Rectal smooth muscle tissue (tissue), 1 donor: Measurements from ENCODE around the gene TBXAS1.
"Not testable (repeated sequence)": the region's sequence is repeated elsewhere in the genome, so short reads cannot be mapped to it uniquely, and the experiment has no call there.

ENCODE experiments used
- H3K27ac ChIP-seq: one replicate; pipeline ENCODE4 v1.7.0; 2013; ENCODE audit warnings: low read depth, low read length, inconsistent platforms
- H3K27me3 ChIP-seq: one replicate; pipeline ENCODE4 v1.7.0; 2013; ENCODE audit warnings: low read length; ENCODE audit not compliant: control insufficient read depth, insufficient read depth
- H3K36me3 ChIP-seq: one replicate; pipeline ENCODE4 v1.7.0; 2013; ENCODE audit warnings: low read length; ENCODE audit not compliant: control insufficient read depth, insufficient read depth
- H3K4me1 ChIP-seq: one replicate; pipeline ENCODE4 v1.7.0; 2013; ENCODE audit warnings: low read length; ENCODE audit not compliant: control insufficient read depth, insufficient read depth
- H3K4me3 ChIP-seq: one replicate; pipeline ENCODE4 v1.7.0; 2013; ENCODE audit warnings: low read length
- H3K9ac ChIP-seq: one replicate; pipeline ENCODE4 v1.7.0; 2013; ENCODE audit warnings: low read length

The TBXAS1 gene

GRCh38 chr7:139899328-139899955 is 70.4 kb downstream of the TBXAS1 start:
- Histone ChIP-seq H3K4me3 (no peak overlapping the region), H3K9ac (no peak overlapping the region), H3K27me3 (no peaks in the 10 kb centered on the region), H3K4me1 (no peaks in the 10 kb centered on the region), H3K27ac (no peak overlapping the region), H3K36me3 (no peaks in the 10 kb centered on the region)

GRCh38 chr7:139900326-139900725 is 71.3 kb downstream of the TBXAS1 start:
- Histone ChIP-seq H3K4me3 (no peak overlapping the region), H3K4me1 (no peaks in the 10 kb centered on the region), H3K27ac (no peak overlapping the region), H3K9ac (no peak overlapping the region), H3K27me3 (no peaks in the 10 kb centered on the region), H3K36me3 (no peaks in the 10 kb centered on the region)

GRCh38 chr7:139901056-139901795 is 72.2 kb downstream of the TBXAS1 start:
- Histone ChIP-seq H3K4me1 (no peaks in the 10 kb centered on the region), H3K9ac (no peak overlapping the region), H3K4me3 (no peak overlapping the region), H3K27ac (no peak overlapping the region), H3K27me3 (no peaks in the 10 kb centered on the region), H3K36me3 (no peaks in the 10 kb centered on the region)

GRCh38 chr7:139901901-139902300 is 72.8 kb downstream of the TBXAS1 start:
- Histone ChIP-seq H3K27me3 (no peaks in the 10 kb centered on the region), H3K27ac (no peak overlapping the region), H3K36me3 (no peaks in the 10 kb centered on the region), H3K4me1 (no peaks in the 10 kb centered on the region), H3K4me3 (no peak overlapping the region), H3K9ac (no peak overlapping the region)

DNA sequence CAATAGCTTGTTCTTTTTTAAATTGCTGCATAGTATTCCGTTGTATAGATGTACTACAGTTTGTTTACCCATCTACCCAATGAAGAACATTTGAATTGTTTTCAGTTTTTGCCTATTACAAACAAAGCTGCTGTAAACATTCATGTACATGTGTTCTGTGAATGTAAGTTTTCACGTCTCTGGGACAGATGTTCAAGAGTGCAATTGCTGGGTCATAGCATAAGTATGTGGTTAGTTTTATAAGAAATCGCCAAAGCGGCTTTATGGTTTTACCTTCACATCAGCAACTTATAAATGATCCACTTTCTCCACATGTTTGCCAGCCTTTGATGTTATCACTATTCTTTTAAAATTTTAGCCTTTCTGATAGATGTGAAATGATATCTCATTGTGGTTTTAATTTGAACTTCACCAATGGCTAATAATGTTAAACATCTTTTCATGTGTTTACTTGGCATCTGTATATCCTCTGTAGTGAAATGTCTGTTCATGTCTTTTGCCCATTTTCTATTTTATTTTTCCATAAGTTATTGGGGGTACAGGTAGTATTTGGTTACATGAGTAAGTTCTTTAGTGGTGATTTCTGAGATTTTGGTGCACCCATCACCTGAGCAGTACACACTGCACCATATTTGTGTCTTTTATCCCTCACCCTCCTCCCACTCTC is 73.5 kb downstream of the TBXAS1 start:
- no peak overlapping the region for H3K9ac ChIP-seq
- no peaks in the 10 kb centered on the region for H3K4me1 ChIP-seq
- no peaks in the 10 kb centered on the region for H3K36me3 ChIP-seq
- H3K4me3 ChIP-seq: no peak overlapping the region
- H3K27ac ChIP-seq: no peak overlapping the region
- H3K27me3 ChIP-seq: no peaks in the 10 kb centered on the region

DNA sequence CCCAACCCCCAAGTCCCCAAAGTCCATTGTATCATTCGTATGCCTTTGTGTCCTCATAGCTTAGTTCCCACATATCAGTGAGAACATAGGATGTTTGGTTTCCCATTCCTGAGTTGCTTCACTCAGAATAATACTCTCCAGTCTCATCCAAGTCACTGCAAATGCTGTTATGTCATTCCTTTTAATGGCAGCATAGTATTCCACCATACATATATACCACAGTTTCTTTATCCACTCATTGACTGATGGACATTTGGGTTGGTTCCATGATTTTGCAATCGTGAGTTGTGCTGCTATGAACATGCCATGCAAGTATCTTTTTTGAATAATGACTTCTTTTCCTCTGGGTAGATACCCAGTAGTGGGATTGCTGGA is 74.0 kb downstream of the TBXAS1 start:
- H3K4me3 ChIP-seq, H3K27me3 ChIP-seq, H3K4me1 ChIP-seq, H3K36me3 ChIP-seq, H3K9ac ChIP-seq, H3K27ac ChIP-seq: not testable (repeated sequence)

- Histone ChIP-seq H3K4me1 (no peaks in the 10 kb centered on the region), H3K36me3 (no peaks in the 10 kb centered on the region), H3K9ac (no peak overlapping the region), H3K4me3 (no peak overlapping the region), H3K27ac (no peak overlapping the region), H3K27me3 (no peaks in the 10 kb centered on the region)
Observed at GRCh38 chr7:139906879-139907278, 77.8 kb downstream of the TBXAS1 start.

DNA sequence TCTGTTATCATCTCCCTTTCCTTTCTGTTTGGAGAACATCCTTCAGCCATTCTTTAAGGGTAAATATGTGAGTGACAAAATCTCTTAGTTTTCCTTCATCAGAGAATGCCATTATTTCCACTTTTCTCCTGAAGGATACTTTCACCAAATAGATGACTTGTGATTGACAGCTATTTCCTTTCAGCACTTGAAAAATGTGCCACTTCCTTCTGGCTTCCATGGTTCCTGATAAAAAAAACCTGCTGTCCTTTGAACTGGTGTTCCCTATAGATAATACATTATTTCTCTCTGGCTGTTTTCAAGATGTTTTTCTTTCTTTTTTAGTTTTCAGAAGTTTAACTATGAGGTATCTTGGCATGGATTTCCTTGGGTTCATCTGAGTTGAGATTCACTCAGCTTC is 79.7 kb downstream of the TBXAS1 start:
- Histone ChIP-seq H3K27ac (no peak overlapping the region), H3K4me3 (no peak overlapping the region), H3K36me3 (no peaks in the 10 kb centered on the region), H3K4me1 (no peaks in the 10 kb centered on the region), H3K9ac (no peak overlapping the region), H3K27me3 (no peaks in the 10 kb centered on the region)

DNA sequence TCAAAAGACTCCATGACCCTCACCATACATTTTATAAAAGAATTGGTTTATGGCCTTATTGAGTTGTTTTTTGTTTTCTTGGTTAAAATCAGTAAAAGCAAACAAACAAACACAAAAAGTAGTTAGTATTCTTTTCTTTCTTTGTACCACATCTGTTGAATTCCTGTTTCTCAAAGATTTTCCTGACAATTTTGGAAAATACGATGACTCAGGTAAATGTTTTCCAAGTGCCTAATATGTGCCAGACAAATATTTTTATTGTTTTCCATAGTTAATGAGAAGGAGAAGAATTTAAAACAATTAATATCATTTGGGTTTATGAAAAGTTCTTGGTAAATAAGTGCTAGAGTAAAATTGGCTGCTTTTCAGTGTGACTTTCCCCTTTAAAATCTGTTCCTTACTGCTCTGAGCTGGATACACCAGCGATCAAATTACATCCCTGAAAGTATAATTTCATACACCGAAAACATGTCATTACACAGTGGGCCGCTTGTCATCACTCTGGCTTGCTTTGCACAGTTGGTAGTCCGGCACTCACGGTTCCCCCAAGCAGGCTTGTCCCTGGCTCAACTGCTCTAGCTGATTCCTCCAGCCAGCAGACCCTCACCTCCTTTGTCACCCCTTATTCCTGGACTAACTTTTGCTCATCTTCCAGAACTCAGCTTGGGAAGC is 80.5 kb downstream of the TBXAS1 start:
- Histone ChIP-seq H3K4me1 (no peaks in the 10 kb centered on the region), H3K36me3 (no peaks in the 10 kb centered on the region), H3K27me3 (no peaks in the 10 kb centered on the region), H3K4me3 (no peak overlapping the region), H3K9ac (no peak overlapping the region), H3K27ac (no peak overlapping the region)

DNA sequence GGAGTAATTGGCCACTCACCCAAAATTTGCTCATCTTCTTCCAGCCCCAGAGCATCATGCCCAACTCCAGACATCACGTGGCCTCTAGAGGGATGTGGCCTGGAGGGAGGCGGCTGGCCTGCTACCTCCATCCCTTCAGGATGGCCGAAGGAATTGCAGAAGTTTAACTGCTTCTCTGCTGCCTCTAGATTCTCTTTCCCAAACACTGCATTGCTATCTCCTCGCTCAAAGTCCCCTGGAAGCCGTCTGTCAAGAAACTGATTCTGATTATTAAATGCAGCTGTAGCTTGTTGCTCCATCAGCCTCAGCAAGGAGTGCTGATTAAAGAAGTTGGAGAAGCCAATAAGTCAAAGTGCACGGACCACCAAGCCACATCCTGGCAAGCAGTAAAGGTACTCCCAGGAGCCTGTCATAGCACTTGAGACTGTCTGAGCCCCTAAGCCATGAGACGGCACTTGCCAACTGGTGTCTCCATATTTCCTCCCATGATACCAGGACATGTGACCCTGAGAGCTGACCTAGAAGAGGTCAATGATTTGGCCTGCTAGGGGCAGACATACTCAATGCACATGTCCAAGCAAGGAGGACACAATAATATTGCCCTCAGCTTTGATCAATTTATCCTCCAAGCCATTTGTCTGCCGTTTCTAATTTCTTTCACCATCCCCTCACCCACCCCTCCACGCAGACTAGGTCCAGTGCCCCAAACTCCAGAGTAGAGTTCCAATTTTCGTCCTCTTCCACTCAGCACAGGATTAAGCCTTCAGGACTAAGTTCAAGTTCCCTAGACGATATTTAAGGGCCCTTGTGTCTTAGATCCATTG is 84.2 kb downstream of the TBXAS1 start:
- Histone ChIP-seq H3K9ac (no peak overlapping the region), H3K27me3 (no peaks in the 10 kb centered on the region), H3K27ac (no peak overlapping the region), H3K4me3 (no peak overlapping the region), H3K4me1 (no peaks in the 10 kb centered on the region), H3K36me3 (no peaks in the 10 kb centered on the region)

DNA sequence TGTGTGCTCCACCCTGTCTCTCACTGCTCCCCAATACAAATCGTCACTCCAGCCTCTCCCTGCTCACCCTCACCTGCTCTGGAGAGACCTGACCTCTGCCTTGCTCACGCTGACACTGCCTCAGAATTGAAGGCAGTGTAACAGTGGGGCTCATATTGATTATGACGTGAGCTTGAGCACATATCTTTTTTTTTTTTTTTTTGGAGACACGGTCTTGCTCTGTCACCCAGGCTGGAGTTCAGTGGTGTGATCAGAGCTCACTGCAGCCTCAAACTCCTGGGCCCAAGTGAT is 84.7 kb downstream of the TBXAS1 start:
- Histone ChIP-seq H3K4me1 (no peaks in the 10 kb centered on the region), H3K27ac (no peak overlapping the region), H3K36me3 (no peaks in the 10 kb centered on the region), H3K4me3 (no peak overlapping the region), H3K27me3 (no peaks in the 10 kb centered on the region), H3K9ac (no peak overlapping the region)
